GM12875 (cell line): ENCODE results near the gene SEC14L2.

ENCODE experiments used
- H3K4me3 ChIP-seq: one replicate; pipeline ENCODE4 v1.5.1; 2011; ENCODE audit warnings: low read depth, low read length, control low read depth
- CTCF ChIP-seq: IDR thresholded peaks from 2 replicates; pipeline ENCODE4 v1.5.1; 2011; ENCODE audit warnings: low read depth, mild to moderate bottlenecking, control low read depth, inconsistent platforms, low read length, moderate library complexity, borderline replicate concordance; ENCODE audit not compliant: insufficient read depth

SEC14L2 gene

GRCh38 chr22:30413745-30414524 is 17.1 kb downstream of the SEC14L2 start:
- H3K4me3 ChIP-seq: no peak overlapping the region
- no peak for TF ChIP-seq CTCF

- H3K4me3 ChIP-seq: no peak overlapping the region
- TF ChIP-seq CTCF: no peak
These were observed 17.8 kb downstream of the SEC14L2 start for GRCh38 chr22:30414525-30415047.

- no peak for TF ChIP-seq CTCF
These were observed 19.6 kb downstream of the SEC14L2 start for GRCh38 chr22:30416403-30416802.

GRCh38 chr22:30416837-30417236 is 20.0 kb downstream of the SEC14L2 start:
- TF ChIP-seq CTCF: no peak
- H3K4me3 ChIP-seq: no peak overlapping the region

More at GRCh38 chr22:30416403-30416802, 19.6 kb downstream of the SEC14L2 start:
- no peak overlapping the region for H3K4me3 ChIP-seq

GRCh38 chr22:30420347-30421125 is 23.7 kb downstream of the SEC14L2 start:
- H3K4me3 ChIP-seq: no peak overlapping the region
- no peak for TF ChIP-seq CTCF

- TF ChIP-seq CTCF: no peak
- H3K4me3 ChIP-seq: no peak overlapping the region
These were observed 25.1 kb downstream of the SEC14L2 start for GRCh38 chr22:30421695-30422480.
